Tibial nerve (tissue), 3 donors: ENCODE data around the gene FRMD3.

Source experiments
- CTCF ChIP-seq, 5 experiments: fragments of 200-600 bp in 3 of 5; fragments of 450-650 bp in 2 of 5; sonication (generic) in 3 of 5; IDR thresholded peaks; one replicate each; pipeline ENCODE4 v1.5.1; 2016 to 2019; ENCODE audit warnings: antibody characterized with exemption in 5 of 5, mild to moderate bottlenecking in 3 of 5, moderate library complexity in 2 of 5
- POLR2A ChIP-seq, 2 donors: fragments of 450-650 bp; IDR thresholded peaks; one replicate each; pipeline ENCODE4 v1.6.1; 2017; ENCODE audit warnings: antibody characterized with exemption in 2 of 2, mild to moderate bottlenecking in 2 of 2, moderate library complexity in 2 of 2

GRCh38 chr9:83448626-83449025 is 89.6 kb downstream of the FRMD3 start:
- TF ChIP-seq CTCF (IDR thresholded peaks at IDR 0.05) = no peak
- TF ChIP-seq POLR2A (IDR thresholded peaks at IDR 0.05) = no peak
